T-helper 1 cell treated with Interleukin-12 subunit alpha and Interleukin-12 subunit beta and Interleukin-4 antibody, amounts not matched to agents 30 μg/mL and 1 μg/mL, for 36 hours (primary cell): ENCODE data around the gene SDK2.

Experiments
- H3K27ac Mint-ChIP-seq: one replicate; pipeline ENCODE4 v1.8.0; 2021; ENCODE audit warnings: mild to moderate bottlenecking, mixed read lengths
- H3K27me3 Mint-ChIP-seq: one replicate; pipeline ENCODE4 v1.8.0; 2021; ENCODE audit warnings: low read depth, mixed read lengths
- H3K36me3 Mint-ChIP-seq: one replicate; pipeline ENCODE4 v1.8.0; 2021; ENCODE audit warnings: low read depth, mixed read lengths
- H3K4me1 Mint-ChIP-seq: one replicate; pipeline ENCODE4 v1.8.0; 2021; ENCODE audit warnings: low read depth, mixed read lengths
- H3K4me3 Mint-ChIP-seq: one replicate; pipeline ENCODE4 v1.8.0; 2021; ENCODE audit warnings: mild to moderate bottlenecking, moderate library complexity, mixed read lengths
- H3K9me3 Mint-ChIP-seq: one replicate; pipeline ENCODE4 v1.8.0; 2021; ENCODE audit warnings: mixed read lengths

SDK2 gene, protein sequence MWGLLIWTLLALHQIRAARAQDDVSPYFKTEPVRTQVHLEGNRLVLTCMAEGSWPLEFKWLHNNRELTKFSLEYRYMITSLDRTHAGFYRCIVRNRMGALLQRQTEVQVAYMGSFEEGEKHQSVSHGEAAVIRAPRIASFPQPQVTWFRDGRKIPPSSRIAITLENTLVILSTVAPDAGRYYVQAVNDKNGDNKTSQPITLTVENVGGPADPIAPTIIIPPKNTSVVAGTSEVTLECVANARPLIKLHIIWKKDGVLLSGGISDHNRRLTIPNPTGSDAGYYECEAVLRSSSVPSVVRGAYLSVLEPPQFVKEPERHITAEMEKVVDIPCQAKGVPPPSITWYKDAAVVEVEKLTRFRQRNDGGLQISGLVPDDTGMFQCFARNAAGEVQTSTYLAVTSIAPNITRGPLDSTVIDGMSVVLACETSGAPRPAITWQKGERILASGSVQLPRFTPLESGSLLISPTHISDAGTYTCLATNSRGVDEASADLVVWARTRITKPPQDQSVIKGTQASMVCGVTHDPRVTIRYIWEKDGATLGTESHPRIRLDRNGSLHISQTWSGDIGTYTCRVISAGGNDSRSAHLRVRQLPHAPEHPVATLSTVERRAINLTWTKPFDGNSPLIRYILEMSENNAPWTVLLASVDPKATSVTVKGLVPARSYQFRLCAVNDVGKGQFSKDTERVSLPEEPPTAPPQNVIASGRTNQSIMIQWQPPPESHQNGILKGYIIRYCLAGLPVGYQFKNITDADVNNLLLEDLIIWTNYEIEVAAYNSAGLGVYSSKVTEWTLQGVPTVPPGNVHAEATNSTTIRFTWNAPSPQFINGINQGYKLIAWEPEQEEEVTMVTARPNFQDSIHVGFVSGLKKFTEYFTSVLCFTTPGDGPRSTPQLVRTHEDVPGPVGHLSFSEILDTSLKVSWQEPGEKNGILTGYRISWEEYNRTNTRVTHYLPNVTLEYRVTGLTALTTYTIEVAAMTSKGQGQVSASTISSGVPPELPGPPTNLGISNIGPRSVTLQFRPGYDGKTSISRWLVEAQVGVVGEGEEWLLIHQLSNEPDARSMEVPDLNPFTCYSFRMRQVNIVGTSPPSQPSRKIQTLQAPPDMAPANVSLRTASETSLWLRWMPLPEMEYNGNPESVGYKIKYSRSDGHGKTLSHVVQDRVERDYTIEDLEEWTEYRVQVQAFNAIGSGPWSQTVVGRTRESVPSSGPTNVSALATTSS (N-terminal part only)

DNA sequence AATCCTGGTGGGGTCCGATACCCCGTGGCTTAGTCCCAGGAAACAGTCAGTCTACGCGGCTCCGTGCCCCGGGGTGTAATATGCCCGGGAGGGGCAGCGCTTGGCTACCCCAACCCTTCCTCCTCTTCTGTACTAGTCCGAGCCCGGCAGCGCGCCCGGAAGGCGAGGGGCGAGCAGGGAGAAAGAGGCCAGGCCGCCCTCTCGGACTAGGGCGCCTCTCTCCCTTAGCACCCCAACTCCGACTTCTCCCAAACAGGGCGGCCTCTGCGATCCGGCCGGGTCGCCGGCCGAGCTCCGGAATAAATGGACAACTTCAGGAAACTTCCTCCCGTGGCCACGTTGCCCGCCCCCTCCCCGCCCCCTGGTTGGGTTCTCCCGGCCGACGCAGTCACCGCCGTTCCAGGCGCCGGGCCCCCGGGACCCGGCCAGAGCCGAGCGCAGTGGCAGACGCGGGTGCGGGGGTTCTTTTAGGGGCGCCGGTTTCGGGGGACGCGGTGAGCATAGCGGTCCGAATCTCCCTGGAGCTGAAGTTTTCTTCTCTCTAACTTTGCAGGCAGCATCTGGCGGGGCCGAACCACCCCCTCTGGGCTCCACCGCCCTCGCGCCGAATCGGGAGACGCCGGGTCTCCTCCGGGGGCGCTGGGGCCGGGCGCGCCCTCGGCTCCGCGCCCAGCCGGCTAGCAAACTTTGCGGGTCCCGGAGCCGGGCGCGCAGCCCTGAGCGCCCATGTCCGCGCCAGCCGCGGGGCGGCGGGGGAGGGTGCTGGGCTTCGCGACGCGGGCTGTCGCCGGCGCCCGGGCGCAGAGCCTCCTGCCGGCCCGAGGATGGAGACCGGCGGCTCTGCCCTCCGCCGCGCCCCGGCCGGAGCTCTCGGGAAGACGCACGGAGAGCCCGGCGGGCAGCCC lies at the start of gene SDK2:
Gene SDK2, minus strand, starts transcription at position 301 of the 905 bp plus-strand sequence. CDS start 357 bp downstream, outside the sequence.
- Mint-ChIP-seq H3K9me3 (no peaks in the 10 kb centered on the region), H3K27ac (no peak within 1 kb of the TSS), H3K27me3 (peaks cover 67% of the 10 kb centered on the region), H3K36me3 (no peaks in the 10 kb centered on the region), H3K4me3 (peak within 1 kb of the TSS; percentile 81), H3K4me1 (peaks cover 13% of the 10 kb centered on the region)

DNA sequence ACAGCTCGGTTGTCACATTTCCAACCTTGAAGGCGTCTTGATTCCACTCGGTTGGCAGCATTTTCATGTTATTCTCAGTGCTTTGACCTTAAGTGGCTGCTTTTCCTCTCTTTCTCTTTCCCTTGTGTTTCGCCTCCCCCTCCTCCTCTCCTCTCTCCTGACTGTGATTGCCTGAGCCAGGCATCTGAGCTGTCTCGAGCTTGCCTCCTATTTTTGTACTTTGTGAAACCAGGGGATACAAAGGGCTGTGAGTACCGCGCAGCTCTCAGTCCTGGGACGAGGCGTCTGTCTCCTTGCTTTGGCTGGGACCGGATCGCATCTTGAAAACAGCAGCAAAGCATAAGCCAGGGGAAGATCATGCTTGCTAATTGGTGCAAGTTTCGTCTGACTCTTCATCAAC lies 48.8 kb upstream of the SDK2 start:
- Mint-ChIP-seq H3K9me3 (peaks cover 9% of the 10 kb centered on the region), H3K4me1 (no peaks in the 10 kb centered on the region), H3K27ac (no peak overlapping the region), H3K36me3 (no peaks in the 10 kb centered on the region), H3K4me3 (no peak overlapping the region), H3K27me3 (no peaks in the 10 kb centered on the region)

DNA sequence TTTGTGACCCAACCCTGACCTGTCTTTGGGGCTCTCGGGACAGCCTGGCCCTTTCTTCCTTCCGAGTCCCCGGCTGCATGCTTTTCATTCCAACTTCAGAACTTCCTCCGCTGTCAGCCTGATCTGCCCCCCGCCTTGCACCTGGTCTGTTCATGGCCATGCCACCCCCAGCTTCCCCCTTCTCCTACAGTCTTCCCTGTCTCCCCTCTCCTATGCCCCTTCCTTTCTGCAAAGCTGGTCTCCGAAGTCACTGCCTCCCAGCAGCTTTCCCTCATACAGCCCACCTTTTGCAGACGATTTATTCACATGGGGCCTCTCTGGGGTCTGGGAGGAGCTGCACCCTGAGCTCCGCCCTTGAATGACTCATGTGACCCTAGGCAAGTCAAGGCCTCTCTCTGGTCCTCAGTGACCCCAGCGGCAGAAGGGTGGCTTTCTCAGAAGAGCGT lies 47.1 kb upstream of the SDK2 start:
- Mint-ChIP-seq H3K4me3 (no peak overlapping the region), H3K4me1 (no peaks in the 10 kb centered on the region), H3K27me3 (peaks cover 5% of the 10 kb centered on the region), H3K36me3 (no peaks in the 10 kb centered on the region), H3K9me3 (peaks cover 5% of the 10 kb centered on the region), H3K27ac (no peak overlapping the region)

DNA sequence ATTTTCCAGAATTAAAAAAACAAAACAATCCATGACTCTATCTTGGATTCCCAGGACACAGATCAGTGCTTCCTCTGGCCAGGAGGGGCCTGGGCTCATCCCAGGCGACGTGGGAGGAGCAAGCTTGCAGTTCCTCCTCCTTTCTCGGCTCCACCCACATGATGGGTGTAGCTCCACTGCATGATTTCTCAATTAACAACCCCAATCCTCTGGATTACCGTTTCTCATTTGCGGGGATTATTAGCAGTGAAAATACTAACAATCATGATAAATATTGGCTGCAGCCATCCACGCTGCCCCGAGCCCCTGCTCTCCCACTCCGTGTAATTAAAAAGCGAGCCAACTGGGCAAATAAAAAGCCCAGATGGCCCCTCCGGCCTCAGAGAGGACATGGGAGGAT lies 46.4 kb upstream of the SDK2 start:
- Mint-ChIP-seq H3K9me3 (no peaks in the 10 kb centered on the region), H3K36me3 (no peaks in the 10 kb centered on the region), H3K4me3 (no peak overlapping the region), H3K4me1 (no peaks in the 10 kb centered on the region), H3K27me3 (peaks cover 5% of the 10 kb centered on the region), H3K27ac (no peak overlapping the region)

DNA sequence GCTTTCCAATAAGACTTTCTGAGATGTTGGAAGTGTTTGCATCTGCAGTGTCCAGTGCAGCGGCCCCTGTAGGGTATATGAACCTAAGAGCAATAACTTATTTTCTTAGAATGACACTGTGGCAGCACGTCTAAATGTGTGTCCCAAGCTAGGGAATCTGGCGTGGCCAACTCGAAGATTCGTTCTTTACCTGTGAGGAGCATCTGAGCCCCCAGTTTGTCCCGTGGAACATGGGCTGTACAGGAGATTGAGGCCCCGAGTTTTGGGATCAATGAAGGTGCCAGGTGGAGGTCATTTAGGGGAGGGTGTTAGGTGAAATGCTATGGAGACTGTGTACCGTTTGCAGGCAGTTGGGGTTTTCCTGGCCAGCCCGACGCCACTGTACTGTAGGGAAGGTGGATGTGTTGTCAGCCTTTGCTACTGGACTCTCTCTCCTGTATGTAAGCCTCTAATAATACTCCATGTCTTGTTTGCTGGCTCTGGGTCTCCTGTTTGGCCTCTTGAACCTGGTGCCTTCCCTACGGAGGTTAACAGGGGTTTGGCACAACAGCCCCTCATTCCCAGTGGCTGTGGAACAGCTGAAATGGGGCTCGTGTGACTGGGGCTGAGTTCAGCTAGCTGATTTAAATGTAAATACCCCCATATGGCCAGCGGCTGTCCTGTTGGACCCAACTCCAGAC lies 45.5 kb upstream of the SDK2 start:
- Mint-ChIP-seq H3K27me3 (peaks cover 9% of the 10 kb centered on the region), H3K36me3 (no peaks in the 10 kb centered on the region), H3K4me3 (no peak overlapping the region), H3K9me3 (no peaks in the 10 kb centered on the region), H3K4me1 (no peaks in the 10 kb centered on the region), H3K27ac (no peak overlapping the region)

DNA sequence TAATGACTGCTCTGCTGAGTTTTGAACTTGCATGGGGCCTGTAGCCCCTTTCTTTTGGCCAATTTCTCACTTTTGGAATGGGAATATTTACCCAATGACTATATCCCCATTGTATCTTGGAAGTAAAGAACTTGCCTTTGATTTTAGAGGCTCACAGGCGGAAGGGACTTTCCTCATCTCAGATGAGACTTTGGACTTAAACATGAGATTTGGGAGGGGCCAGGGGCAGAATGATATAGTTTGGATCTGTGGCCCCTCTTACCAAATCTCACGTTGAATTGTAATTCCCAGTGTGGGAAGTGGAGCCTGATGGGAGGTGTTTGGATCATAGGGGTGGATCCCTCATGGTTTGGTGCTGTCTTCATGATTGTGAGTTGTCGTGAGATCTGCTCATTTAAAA lies 42.7 kb upstream of the SDK2 start:
- peaks cover 15% of the 10 kb centered on the region for H3K27me3 Mint-ChIP-seq
- no peaks in the 10 kb centered on the region for H3K36me3 Mint-ChIP-seq
- peaks cover 3% of the 10 kb centered on the region for H3K9me3 Mint-ChIP-seq
- H3K27ac Mint-ChIP-seq: no peak overlapping the region
- H3K4me3 Mint-ChIP-seq: no peak overlapping the region
- H3K4me1 Mint-ChIP-seq: no peaks in the 10 kb centered on the region

DNA sequence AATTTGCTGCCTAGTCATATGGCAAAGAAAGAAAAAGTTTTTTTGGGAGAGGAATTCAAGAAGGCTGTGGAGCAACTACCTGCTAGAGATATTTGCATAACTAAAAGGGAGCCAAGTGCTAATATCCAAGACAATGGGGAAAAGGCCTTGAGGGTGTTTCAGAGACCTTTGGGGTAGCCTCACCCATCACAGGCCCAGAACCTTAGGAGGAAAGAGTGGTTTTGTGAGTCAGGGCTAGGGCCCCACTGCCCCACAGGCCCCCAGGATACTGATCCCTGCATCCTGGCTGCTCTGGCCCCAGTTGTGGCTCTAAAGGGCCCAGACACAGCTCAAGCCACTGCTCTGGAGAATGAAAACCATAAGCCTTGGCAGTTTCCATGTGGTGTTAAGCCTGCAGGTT lies 41.9 kb upstream of the SDK2 start:
- Mint-ChIP-seq H3K36me3 (no peaks in the 10 kb centered on the region), H3K9me3 (peaks cover 4% of the 10 kb centered on the region), H3K4me3 (no peak overlapping the region), H3K4me1 (no peaks in the 10 kb centered on the region), H3K27ac (no peak overlapping the region), H3K27me3 (peaks cover 18% of the 10 kb centered on the region)

DNA sequence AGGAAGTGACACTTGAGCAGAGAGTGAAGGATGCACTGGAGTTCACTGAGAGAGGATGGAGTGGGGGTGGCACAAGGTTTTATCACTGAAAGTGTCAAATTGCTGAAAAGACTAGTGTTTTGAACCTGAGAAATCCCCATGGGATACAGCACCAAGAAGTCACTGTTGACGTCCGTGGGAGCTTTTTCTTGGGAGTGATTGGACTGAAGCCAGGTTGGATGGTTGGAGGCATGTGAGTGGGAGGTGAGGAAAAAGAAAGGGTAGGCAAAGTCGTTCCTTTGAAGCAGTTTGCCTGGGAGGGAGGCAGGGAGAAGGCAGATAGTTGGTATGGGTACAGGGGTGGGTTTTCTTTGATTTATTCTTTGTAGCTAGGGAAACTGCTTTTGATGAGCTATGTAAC lies 39.9 kb upstream of the SDK2 start:
- no peak overlapping the region for H3K27ac Mint-ChIP-seq

DNA sequence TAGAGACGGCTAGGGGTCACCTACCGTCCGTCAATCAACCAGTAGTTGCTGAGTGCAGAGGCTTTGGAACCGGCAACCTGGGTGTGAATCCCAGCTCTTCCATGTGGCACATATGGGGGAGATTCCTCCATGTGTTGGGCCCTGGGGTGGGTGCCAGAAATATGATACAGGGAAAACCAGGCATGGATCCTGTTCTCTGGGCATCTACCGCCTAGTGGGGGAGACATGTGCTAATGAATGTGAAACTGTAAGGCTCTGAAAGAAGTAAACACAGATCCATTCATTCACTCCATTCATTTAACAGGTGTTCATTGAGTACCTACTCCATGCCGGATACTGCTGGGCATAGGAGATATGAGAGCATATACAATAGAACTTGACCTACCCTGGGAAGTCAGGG lies 39.5 kb upstream of the SDK2 start:
- no peak overlapping the region for H3K4me3 Mint-ChIP-seq
- H3K36me3 Mint-ChIP-seq: no peaks in the 10 kb centered on the region
- H3K9me3 Mint-ChIP-seq: peaks cover 4% of the 10 kb centered on the region
- peaks cover 22% of the 10 kb centered on the region for H3K27me3 Mint-ChIP-seq
- H3K27ac Mint-ChIP-seq: no peak overlapping the region
- H3K4me1 Mint-ChIP-seq: no peaks in the 10 kb centered on the region

More for the DNA sequence above, 39.9 kb upstream of the SDK2 start:
- Mint-ChIP-seq H3K36me3 (no peaks in the 10 kb centered on the region), H3K27me3 (peaks cover 19% of the 10 kb centered on the region), H3K4me3 (no peak overlapping the region), H3K9me3 (peaks cover 4% of the 10 kb centered on the region), H3K4me1 (no peaks in the 10 kb centered on the region)

DNA sequence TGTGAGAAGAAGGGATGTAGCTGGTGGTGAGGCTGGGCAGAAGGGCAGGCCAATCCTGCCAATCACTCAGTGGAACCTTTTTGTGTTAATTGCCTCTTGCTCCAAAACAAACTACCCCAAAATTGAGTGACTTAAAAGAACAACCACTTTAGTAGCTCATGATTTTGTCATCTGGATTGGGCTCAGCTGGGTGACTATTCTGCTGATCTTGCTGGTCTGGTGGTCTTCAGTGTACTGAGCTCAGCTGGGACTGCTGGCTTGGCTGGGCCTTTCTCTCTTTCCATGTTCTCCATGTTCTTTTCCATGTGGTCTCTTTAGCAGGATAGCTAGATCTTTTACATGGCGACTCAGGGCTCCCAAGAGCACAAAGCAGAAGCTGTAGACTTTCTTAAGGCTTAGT lies 37.7 kb upstream of the SDK2 start:
- Mint-ChIP-seq H3K4me3 (no peak overlapping the region), H3K27ac (no peak overlapping the region), H3K9me3 (peaks cover 4% of the 10 kb centered on the region), H3K4me1 (no peaks in the 10 kb centered on the region), H3K27me3 (peaks cover 29% of the 10 kb centered on the region), H3K36me3 (no peaks in the 10 kb centered on the region)

DNA sequence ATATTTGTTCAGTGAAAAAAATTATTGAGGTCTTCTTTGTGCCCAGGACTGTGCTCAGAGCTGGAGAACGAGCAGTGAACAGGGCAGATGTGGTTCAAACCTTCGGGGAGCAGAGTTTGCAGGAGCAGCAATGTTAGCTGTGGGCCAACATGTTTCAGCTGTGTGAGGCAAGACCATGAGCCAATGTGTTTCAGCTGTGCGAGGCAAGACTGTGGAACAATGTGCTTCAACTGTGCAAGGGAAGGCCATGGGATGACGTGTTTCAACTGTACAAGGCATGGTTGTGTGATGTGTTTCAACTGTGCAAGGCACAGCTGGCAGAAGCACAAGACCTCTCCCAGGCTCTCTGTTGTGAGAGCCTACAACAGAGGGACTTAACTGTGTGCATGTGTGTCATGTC lies 35.2 kb upstream of the SDK2 start:
- H3K27ac Mint-ChIP-seq: no peak overlapping the region
- H3K36me3 Mint-ChIP-seq: no peaks in the 10 kb centered on the region
- H3K4me3 Mint-ChIP-seq: no peak overlapping the region
- H3K27me3 Mint-ChIP-seq: peaks cover 34% of the 10 kb centered on the region
- no peaks in the 10 kb centered on the region for H3K4me1 Mint-ChIP-seq
- H3K9me3 Mint-ChIP-seq: peaks cover 4% of the 10 kb centered on the region

DNA sequence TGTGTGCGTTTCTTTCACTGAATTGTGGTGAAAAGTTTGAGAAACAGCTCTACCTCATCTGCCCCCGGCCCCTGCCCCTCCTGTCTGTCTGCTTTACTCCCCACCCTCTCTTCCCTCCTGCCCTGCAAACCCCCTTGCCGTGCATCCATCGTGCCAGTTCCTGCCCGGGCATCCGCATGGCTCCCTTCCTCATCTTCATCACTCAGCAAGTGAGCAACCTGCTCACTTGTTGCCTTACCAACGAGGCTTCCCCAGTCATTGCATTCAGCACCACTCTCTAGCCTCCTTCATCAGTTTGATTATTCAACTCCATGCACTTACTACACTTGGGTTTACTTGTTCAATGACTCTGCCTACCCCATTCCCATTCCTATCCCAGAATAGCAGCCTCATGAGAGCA lies 34.8 kb upstream of the SDK2 start:
- peaks cover 4% of the 10 kb centered on the region for H3K9me3 Mint-ChIP-seq
- no peaks in the 10 kb centered on the region for H3K36me3 Mint-ChIP-seq
- H3K4me3 Mint-ChIP-seq: no peak overlapping the region
- peaks cover 36% of the 10 kb centered on the region for H3K27me3 Mint-ChIP-seq
- H3K4me1 Mint-ChIP-seq: no peaks in the 10 kb centered on the region
- H3K27ac Mint-ChIP-seq: no peak overlapping the region

DNA sequence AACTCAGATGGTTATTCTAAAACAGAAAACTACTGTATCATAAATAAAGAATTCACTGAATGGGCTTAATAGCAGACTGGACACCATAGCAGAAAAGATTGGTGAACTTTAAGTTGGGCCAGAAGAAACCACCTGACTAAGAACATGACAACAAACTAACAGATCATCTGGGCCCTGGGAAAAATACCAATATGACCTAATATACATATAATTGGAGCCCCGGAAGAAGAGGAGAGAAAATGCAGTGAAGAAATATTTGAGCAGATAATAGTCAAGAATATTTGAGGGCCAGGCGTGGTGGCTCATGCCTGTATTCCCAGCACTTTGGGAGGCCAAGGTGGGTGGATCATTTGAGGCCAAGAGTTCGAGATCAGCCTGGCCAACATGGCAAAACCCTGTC lies 25.5 kb upstream of the SDK2 start:
- H3K36me3 Mint-ChIP-seq: peaks cover 1% of the 10 kb centered on the region
- H3K4me1 Mint-ChIP-seq: peaks cover 22% of the 10 kb centered on the region
- peaks cover 12% of the 10 kb centered on the region for H3K9me3 Mint-ChIP-seq
- H3K4me3 Mint-ChIP-seq: no peak overlapping the region
- peaks cover 38% of the 10 kb centered on the region for H3K27me3 Mint-ChIP-seq
- no peak overlapping the region for H3K27ac Mint-ChIP-seq
